Right lobe of liver (tissue), 6 donors: ENCODE results near the gene GALNT10. TPM values are rescaled to one million over a fixed set of nuclear protein-coding genes. Genes with fewer than 3 reads are reported as not detected.

Experiments used
- ATAC-seq, 4 donors: fragments of 200-7000 bp; cut with Tn5 transposase; one replicate each; pipeline ENCODE4 v1.9.1; 2020; ENCODE audit warnings: mild to moderate bottlenecking in 4 of 4, moderate library complexity in 4 of 4
- DNase-seq, 3 donors: peaks; one replicate each; pipeline ENCODE4 v3.0.0-alpha.2; 2020
- H3K27ac ChIP-seq, 3 donors: fragments of 200-600 bp; one replicate each; pipeline ENCODE4 v1.8.0; 2022
- H3K27me3 ChIP-seq, 2 donors: fragments of 200-600 bp; one replicate each; pipeline ENCODE4 v1.8.0; 2022
- H3K36me3 ChIP-seq, 4 donors: fragments of 200-600 bp; sonication (generic) in 1 of 4; one replicate each; pipeline versions ENCODE4 v1.5.1 to v1.8.0; 2017 to 2022; ENCODE audit warnings: control low read depth in 1 of 4
- H3K4me1 ChIP-seq, 4 donors: fragments of 200-600 bp; sonication (generic) in 1 of 4; one replicate each; pipeline versions ENCODE4 v1.5.1 to v1.8.0; 2017 to 2022; ENCODE audit warnings: control low read depth in 1 of 4
- H3K4me3 ChIP-seq, 3 donors: fragments of 200-600 bp; one replicate each; pipeline ENCODE4 v1.8.0; 2022
- H3K9me3 ChIP-seq, 4 donors: fragments of 200-600 bp; sonication (generic) in 1 of 4; one replicate each; pipeline versions ENCODE4 v1.5.1 to v1.8.0; 2017 to 2022; ENCODE audit warnings: control low read depth in 1 of 4
- CTCF ChIP-seq, 4 donors: fragments of 200-600 bp in 3 of 4; fragments of 450-650 bp in 1 of 4; IDR thresholded peaks; one replicate each; pipeline versions ENCODE4 v1.5.1 to v1.8.0; 2016 to 2022; ENCODE audit warnings: antibody characterized with exemption in 4 of 4, mild to moderate bottlenecking in 2 of 4
- POLR2A ChIP-seq: fragments of 450-650 bp; IDR thresholded peaks from one replicate; pipeline ENCODE4 v1.6.1; 2017; ENCODE audit warnings: antibody characterized with exemption, mild to moderate bottlenecking
- WGBS: methylation state at CpG from one replicate; pipeline ENCODE4 v1.1.6; 2018; ENCODE audit warnings: low coverage, low lambda C conversion rate; ENCODE audit not compliant: insufficient coverage; ENCODE audit errors: missing lambda C conversion rate; 5-methylcytosine and 5-hydroxymethylcytosine counted together
- intact Hi-C, 2 donors: fragments of 100-400 bp; cut with DNase I; formaldehyde crosslinking; loops; one replicate each; pipeline versions ENCODE4 v1.11.2 to v1.14.1; 2022
- microRNA counts: library from miRNA; unstranded; fragments of <30 nt; microRNA quantifications from one replicate; lab custom pipeline; 2016
- microRNA-seq, 2 donors: library from miRNA; unstranded; fragments of <30 nt; microRNA quantifications; one replicate each; pipeline ENCODE4, GENCODE V29; 2019 to 2020
- small RNA-seq, 2 experiments: library from RNA; depleted of rRNA; stranded (forward); fragments of <200 nt; gene quantifications; one replicate each; pipeline ENCODE3, GENCODE V24; 2016
- total RNA-seq, 6 experiments: library from RNA; depleted of rRNA in 2 of 6; stranded (reverse); fragments of >200 nt in 2 of 6; fragmentation: NEBNext Ultra II Directional in 3 of 6; extraction: Animal tissue kit (Norgen Biotek cat#: 25700) in 3 of 6; gene quantifications; one replicate each; pipeline versions ENCODE4 v1.1.0 to v1.2.4, GENCODE V29; 2016 to 2023
- donor health status: DM: no; HTN: yes; CAD: no.
- donor health status: DM: no; HTN: no; CAD: no.
- donor health status: DM: no; HTN: no; CAD: no.
- donor health status: DM: no; HTN: yes; CAD: no.
- donor health status: DM: no; HTN: yes; CAD: no.

Gene GALNT10
- total RNA-seq, 6 experiments from 2014 or later = 4.0 to 9.7 (median 7.1) TPM

DNA sequence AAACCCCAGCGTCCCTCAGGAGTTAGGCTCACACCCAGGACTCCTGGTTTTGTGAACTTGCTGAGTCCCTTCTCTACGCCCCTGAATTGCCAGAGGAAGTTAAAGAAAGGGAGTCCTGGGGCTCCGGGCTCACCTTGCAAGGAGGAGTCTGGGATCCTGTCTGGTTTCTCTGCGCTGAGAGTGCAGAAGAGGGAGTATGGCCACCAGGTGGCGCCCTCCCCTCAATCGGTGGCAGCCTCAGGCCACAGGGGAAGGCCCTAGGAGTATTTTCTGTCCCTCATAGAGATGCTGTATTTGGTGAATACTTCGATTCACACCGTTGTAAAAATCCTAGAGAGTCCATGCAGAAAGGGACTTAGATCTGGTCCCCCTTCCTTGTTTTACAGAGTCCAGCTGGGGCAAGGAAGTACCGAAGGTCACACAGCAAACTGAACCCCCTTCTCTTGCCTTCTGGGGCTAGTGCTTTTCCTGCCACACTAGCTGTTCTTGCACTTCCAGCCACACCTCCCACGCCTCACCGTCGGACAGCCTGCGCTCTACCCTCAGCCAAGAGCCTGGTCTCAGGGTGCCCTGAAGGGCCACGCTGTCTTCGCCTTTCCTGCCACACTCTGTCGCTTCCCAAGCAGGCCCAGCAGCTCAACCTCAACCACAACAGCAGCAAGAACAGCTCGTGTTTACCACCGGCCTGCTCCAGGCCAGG, 277.3 kb downstream of the GALNT10 start:
- H3K9me3 ChIP-seq = no peaks in the 10 kb centered on the region
- intact Hi-C loops = loop anchor here in 1 of 2 donors (10.0 kb wide), 1 partner anchor 137 kb away; no protein-coding TSS in a partner anchor
- 35% methylated on average over 15 of the region's 18 CpGs for WGBS

DNA sequence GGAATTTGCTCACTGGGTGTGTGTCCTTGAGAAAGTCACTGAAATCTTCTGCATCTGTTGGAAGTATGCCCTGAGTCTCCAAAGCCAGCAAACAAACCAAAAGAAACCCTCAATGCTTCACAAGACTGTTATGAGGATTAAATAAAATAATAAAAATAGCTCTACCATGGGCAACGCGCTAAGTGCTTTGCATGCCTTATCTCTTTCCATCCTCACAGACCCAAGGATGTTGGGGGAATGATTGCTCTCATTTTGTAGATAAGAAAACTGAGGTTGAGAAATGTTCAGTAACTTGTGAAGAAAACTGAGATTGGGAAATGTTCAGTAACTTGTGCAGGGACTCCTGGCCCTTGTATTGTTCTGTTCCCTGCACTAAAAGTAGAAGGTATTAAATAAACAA, 279.6 kb downstream of the GALNT10 start:
- TF ChIP-seq CTCF (IDR thresholded peaks at IDR 0.05) (no peak), POLR2A (no peak)
- H3K27ac ChIP-seq = no peak overlapping the region
- H3K4me1 ChIP-seq = peaks cover 0 to 9% (median 0%) of the 10 kb centered on the region in 4 donors
- intact Hi-C loops = loop anchor here in 1 of 2 donors (10.0 kb wide), 1 partner anchor 155 kb away; no protein-coding TSS in a partner anchor
- no peaks in the 10 kb centered on the region for H3K36me3 ChIP-seq
- H3K9me3 ChIP-seq = no peaks in the 10 kb centered on the region
- WGBS = 46% methylated on average over 2 of the region's 2 CpGs
- no peak overlapping the region for H3K4me3 ChIP-seq
- ATAC-seq (no peak), DNase-seq (no peak)
- H3K27me3 ChIP-seq = peaks cover 16 to 29% of the 10 kb centered on the region in 2 donors

More for the DNA sequence above, 277.3 kb downstream of the GALNT10 start:
- Histone ChIP-seq H3K4me3 (no peak overlapping the region), H3K36me3 (no peaks in the 10 kb centered on the region), H3K4me1 (no peaks in the 10 kb centered on the region), H3K27me3 (peaks cover 5 to 9% of the 10 kb centered on the region in 2 donors), H3K27ac (no peak overlapping the region)
- DNase-seq (peak; percentile 75 to 77 (median 76)), ATAC-seq (peak; percentile 95 to 99 (median 98))
- TF ChIP-seq POLR2A (no peak), CTCF (IDR thresholded peaks at IDR 0.05) (peak; percentile 68 to 97 (median 94))

MicroRNA genes within 50 kb of the gene (microRNA counts, 767-probe panel; counts per million panel counts)
- 237 counts per million for microRNA hsa-miR-1294 (lab: Ali Mortazavi, UCI)

Small RNA genes within 50 kb of the gene (microRNA-seq; reads per million reads assigned to microRNA genes)
- 0.64 to 1.4 reads per million in 2 donors for gene MIR1294

Small RNA genes within 50 kb of the gene (small RNA-seq; reads per million reads assigned to genes)
- gene MIR1294 = 0 reads per million in 2 experiments
- 0 reads per million in 2 experiments for gene RN7SL655P

Other genes starting within 250 kb of the GALNT10 start
- 10 to 100 TPM in 4 of 6 experiments, 1 to 10 TPM in 2; 5.0 to 20.2 (median 15.5) TPM for gene FAM114A2, start 151.8 kb upstream of the GALNT10 start, total RNA-seq
- gene MFAP3, start 151.8 kb upstream of the GALNT10 start, total RNA-seq = 10 to 100 TPM; 14.8 to 29.8 (median 16.1) TPM